Transverse colon (tissue), 4 donors: ENCODE measurements around the gene GLRA3. TPM values are rescaled to one million over a fixed set of nuclear protein-coding genes. Genes with fewer than 3 reads are reported as not detected.

Experiments used
- DNase-seq: peaks from one replicate; pipeline ENCODE4 v3.0.0-alpha.2; 2019
- H3K27ac ChIP-seq, 4 donors: fragments of 200-600 bp; sonication (generic); 2 replicates each; pipeline ENCODE4 v1.5.1; 2016 to 2018; ENCODE audit warnings: inconsistent platforms in 4 of 4
- H3K27me3 ChIP-seq: fragments of 200-600 bp; sonication (generic); 2 replicates; pipeline ENCODE4 v1.5.1; 2017; ENCODE audit warnings: inconsistent platforms
- H3K36me3 ChIP-seq, 4 donors: fragments of 200-600 bp; sonication (generic); 2 replicates each; pipeline ENCODE4 v1.5.1; 2017 to 2019; ENCODE audit warnings: inconsistent platforms in 4 of 4
- H3K4me1 ChIP-seq, 4 donors: fragments of 200-600 bp; sonication (generic); 2 replicates each; pipeline ENCODE4 v1.5.1; 2017 to 2020; ENCODE audit warnings: inconsistent platforms in 4 of 4
- H3K4me3 ChIP-seq, 4 donors: fragments of 200-600 bp; sonication (generic); 1 replicate in 1 of 4; 2 replicates in 3 of 4; pipeline versions ENCODE4 v1.5.1 to v1.6.1; 2017 to 2019; ENCODE audit warnings: inconsistent platforms in 4 of 4
- H3K9me3 ChIP-seq, 2 donors: fragments of 200-600 bp; sonication (generic); 2 replicates each; pipeline ENCODE4 v1.5.1; 2017 to 2019; ENCODE audit warnings: inconsistent platforms in 2 of 2
- EP300 ChIP-seq: sonication (generic); formaldehyde crosslinking; IDR thresholded peaks from one replicate; pipeline ENCODE4 v1.6.1; 2017; ENCODE audit warnings: antibody characterized with exemption, low read depth
- POLR2A ChIP-seq: fragments of 450-650 bp; IDR thresholded peaks from one replicate; pipeline ENCODE4 v1.6.1; 2016; ENCODE audit warnings: antibody characterized with exemption, mild to moderate bottlenecking, moderate library complexity
- POLR2AphosphoS5 ChIP-seq, 3 donors: sonication (generic); formaldehyde crosslinking; IDR thresholded peaks; one replicate each; pipeline ENCODE4 v1.6.1; 2016; ENCODE audit warnings: antibody characterized with exemption in 3 of 3
- WGBS, 2 donors: methylation state at CpG; one replicate each; pipeline ENCODE4 v1.1.5; 2018; ENCODE audit warnings: low coverage in 1 of 2; 5-methylcytosine and 5-hydroxymethylcytosine counted together
- in situ Hi-C, 4 donors: fragments of 200-750 bp; cut with MboI; loops; one replicate each; pipeline versions ENCODE4 v1.15.0 to v1.15.1; 2017; ENCODE audit warnings: low sequenced_read_pairs in 3 of 4, low pct_ligation_motif_present in 1 of 4, low pct_unique_long_range_greater_than_20kb in 1 of 4
- intact Hi-C: fragments of 100-400 bp; cut with DNase I; formaldehyde crosslinking; loops from one replicate; pipeline ENCODE4 v1.15.1; 2023; ENCODE audit warnings: low total_unique reads
- total RNA-seq, 4 donors: library from RNA; depleted of rRNA; stranded (reverse); fragments of >200 nt; gene quantifications; one replicate each; pipeline ENCODE4 v1.1.0, GENCODE V29; 2016
- TF ChIP-seq, protein P1 (sequence below), 5 experiments: fragments of 200-600 bp in 3 of 5; fragments of 450-650 bp in 2 of 5; sonication (generic) in 3 of 5; IDR thresholded peaks; 1 replicate in 2 of 5; 2 replicates in 3 of 5; pipeline ENCODE4 v1.5.1; 2016 to 2017; ENCODE audit warnings: antibody characterized with exemption in 5 of 5, inconsistent platforms in 3 of 5, mild to moderate bottlenecking in 2 of 5, moderate library complexity in 1 of 5

The GLRA3 gene
- total RNA-seq, 4 donors from 2014 or later, result not detected

DNA sequence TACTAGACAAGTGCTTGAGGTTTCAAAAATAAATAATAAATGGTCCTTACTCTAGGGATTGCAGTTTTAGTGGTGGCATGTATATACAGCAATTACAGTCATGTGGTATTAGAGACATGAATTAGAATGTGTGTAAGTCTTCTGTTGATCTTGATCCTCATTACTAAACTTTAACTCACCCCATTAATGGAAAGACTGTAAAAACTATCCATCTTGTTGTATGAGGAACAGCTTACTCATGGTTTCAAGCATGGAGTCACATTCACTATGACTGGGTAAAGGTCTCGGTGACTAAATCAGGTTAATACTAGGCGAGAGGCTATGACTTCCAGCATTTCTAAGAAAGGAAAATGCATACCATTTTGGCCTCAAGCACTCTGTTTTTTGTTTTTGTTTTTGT is 199.8 kb downstream of the GLRA3 start:
- TF ChIP-seq POLR2A, result no peak
- no peak for TF ChIP-seq EP300
- TF ChIP-seq, protein P1, sequence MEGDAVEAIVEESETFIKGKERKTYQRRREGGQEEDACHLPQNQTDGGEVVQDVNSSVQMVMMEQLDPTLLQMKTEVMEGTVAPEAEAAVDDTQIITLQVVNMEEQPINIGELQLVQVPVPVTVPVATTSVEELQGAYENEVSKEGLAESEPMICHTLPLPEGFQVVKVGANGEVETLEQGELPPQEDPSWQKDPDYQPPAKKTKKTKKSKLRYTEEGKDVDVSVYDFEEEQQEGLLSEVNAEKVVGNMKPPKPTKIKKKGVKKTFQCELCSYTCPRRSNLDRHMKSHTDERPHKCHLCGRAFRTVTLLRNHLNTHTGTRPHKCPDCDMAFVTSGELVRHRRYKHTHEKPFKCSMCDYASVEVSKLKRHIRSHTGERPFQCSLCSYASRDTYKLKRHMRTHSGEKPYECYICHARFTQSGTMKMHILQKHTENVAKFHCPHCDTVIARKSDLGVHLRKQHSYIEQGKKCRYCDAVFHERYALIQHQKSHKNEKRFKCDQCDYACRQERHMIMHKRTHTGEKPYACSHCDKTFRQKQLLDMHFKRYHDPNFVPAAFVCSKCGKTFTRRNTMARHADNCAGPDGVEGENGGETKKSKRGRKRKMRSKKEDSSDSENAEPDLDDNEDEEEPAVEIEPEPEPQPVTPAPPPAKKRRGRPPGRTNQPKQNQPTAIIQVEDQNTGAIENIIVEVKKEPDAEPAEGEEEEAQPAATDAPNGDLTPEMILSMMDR (IDR thresholded peaks at IDR 0.05), result no peak
- no peak for TF ChIP-seq POLR2AphosphoS5 (IDR thresholded peaks at IDR 0.05)
- DNase-seq, result no peak
- no peaks in the 10 kb centered on the region for H3K27me3 ChIP-seq
- in situ Hi-C loops (no loop called here), intact Hi-C loops (no loop called here)
- H3K36me3 ChIP-seq, result no peaks in the 10 kb centered on the region
- peaks cover 0 to 16% (median 2%) of the 10 kb centered on the region in 4 donors for H3K4me1 ChIP-seq
- 77 to 80% methylated on average over 2 of the region's 2 CpGs for WGBS, 2 donors
- H3K27ac ChIP-seq, result no peak overlapping the region
- H3K4me3 ChIP-seq, result no peak overlapping the region
- no peaks in the 10 kb centered on the region for H3K9me3 ChIP-seq

DNA sequence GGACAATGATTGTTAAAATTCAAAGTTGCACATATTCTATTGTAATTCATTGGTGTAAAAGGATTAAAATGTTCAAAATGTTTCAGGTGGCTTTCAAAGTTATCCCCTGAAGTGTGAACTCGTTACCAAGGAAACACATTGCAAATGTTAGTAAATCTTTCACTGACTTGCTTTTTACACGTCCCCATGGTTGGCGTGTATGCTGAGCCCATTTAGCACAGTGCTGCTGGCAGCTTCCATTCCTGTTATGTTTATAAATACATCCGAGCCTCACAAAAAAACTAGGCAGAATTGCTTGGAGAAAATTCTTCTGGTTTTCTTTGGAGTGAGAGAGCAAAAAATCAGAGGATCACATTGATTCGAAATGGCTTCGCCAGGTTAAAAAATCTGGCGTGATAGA is 200.9 kb downstream of the GLRA3 start:
- DNase-seq, result no peak
- no peak overlapping the region for H3K4me3 ChIP-seq
- in situ Hi-C loops (no loop called here), intact Hi-C loops (no loop called here)
- H3K9me3 ChIP-seq, result no peaks in the 10 kb centered on the region
- no peaks in the 10 kb centered on the region for H3K36me3 ChIP-seq
- H3K4me1 ChIP-seq, result peaks cover 0 to 16% (median 2%) of the 10 kb centered on the region in 4 donors
- 63 to 70% methylated on average over 7 of the region's 7 CpGs for WGBS, 2 donors
- TF ChIP-seq, protein P1 (IDR thresholded peaks at IDR 0.05), result no peak
- TF ChIP-seq EP300 (no peak), POLR2AphosphoS5 (IDR thresholded peaks at IDR 0.05) (no peak), POLR2A (no peak)
- H3K27me3 ChIP-seq, result no peaks in the 10 kb centered on the region
- H3K27ac ChIP-seq, result no peak overlapping the region

DNA sequence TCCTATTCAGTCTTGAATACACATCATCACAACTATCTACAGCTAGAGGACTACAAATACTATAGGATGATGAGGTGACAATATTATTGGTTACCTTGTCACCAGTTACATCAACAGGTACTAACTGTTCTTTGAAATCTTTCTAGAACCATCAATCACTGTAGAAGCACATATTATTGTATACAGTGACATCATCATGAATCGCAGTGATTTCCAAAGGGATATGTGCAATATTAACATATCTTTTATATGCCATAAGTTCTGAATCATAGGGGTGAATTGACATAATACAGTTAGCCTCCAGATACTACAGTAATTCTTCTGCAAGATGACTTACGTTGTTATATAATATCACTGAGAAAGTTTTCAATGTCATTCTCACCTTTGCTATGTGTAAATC is 201.6 kb downstream of the GLRA3 start:
- in situ Hi-C loops (no loop called here), intact Hi-C loops (no loop called here)
- TF ChIP-seq POLR2A (no peak), EP300 (no peak), POLR2AphosphoS5 (IDR thresholded peaks at IDR 0.05) (no peak)
- TF ChIP-seq, protein P1 (IDR thresholded peaks at IDR 0.05), result no peak
- H3K27ac ChIP-seq, result no peak overlapping the region
- H3K9me3 ChIP-seq, result no peaks in the 10 kb centered on the region
- peaks cover 0 to 16% (median 2%) of the 10 kb centered on the region in 4 donors for H3K4me1 ChIP-seq
- no peak overlapping the region for H3K4me3 ChIP-seq
- no peaks in the 10 kb centered on the region for H3K36me3 ChIP-seq
- WGBS, 2 donors, result 78 to 95% methylated on average over 2 of the region's 2 CpGs
- H3K27me3 ChIP-seq, result no peaks in the 10 kb centered on the region
- no peak for DNase-seq

DNA sequence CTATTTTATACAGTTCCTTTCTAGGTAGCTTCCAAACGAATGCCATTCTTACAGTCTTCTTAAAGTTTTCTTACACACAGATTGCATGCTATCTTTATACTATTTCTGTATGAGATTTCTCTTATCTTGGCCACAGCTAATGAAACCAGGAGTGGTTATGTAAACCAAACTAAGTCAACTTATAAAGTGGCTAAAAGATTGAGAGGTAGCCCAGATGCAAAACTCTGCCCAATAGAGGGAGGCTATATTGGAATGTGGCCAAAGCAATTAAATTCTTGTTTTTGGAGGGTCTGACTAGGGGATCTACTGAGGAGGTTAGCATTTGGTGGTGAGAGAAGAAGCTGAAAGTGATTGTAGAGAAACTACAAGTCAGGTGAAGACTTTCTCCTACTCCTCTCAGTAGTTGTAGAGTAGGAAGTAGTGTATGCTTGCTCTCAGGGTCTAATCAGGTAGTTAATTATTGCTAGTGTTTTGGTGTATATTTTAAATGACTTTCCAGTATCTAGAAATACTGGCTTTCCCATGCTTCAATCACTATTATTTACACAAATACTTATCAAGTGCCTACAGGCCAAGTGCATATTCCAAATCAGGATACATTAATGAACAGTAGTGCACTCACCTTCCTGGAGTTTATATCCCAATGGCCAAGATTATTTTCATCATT is 202.6 kb downstream of the GLRA3 start:
- Histone ChIP-seq H3K9me3 (no peaks in the 10 kb centered on the region), H3K27ac (no peak overlapping the region), H3K4me3 (no peak overlapping the region), H3K27me3 (no peaks in the 10 kb centered on the region), H3K36me3 (no peaks in the 10 kb centered on the region), H3K4me1 (peaks cover 0 to 9% (median 0%) of the 10 kb centered on the region in 4 donors)
- in situ Hi-C loops (no loop called here), intact Hi-C loops (no loop called here)
- DNase-seq, result no peak
- 30 to 50% methylated on average over 1 of the region's 1 CpG for WGBS, 2 donors
- TF ChIP-seq EP300, result no peak
- TF ChIP-seq POLR2A, result no peak
- TF ChIP-seq POLR2AphosphoS5 (IDR thresholded peaks at IDR 0.05), result no peak
- TF ChIP-seq, protein P1 (IDR thresholded peaks at IDR 0.05), result no peak
